K562 (cell line): Measurements from ENCODE around the gene YLPM1. TPM values are rescaled to one million over a fixed set of nuclear protein-coding genes. Genes with fewer than 3 reads are reported as not detected.

Experiments
- ATAC-seq: fragments of 200-7000 bp; cut with Tn5 transposase; 3 replicates; pipeline ENCODE4 v1.9.1; 2020; ENCODE audit warnings: moderate library complexity
- BruUV-seq: library from RNA; stranded (reverse); fragments of 400-500 nt; replicated peaks from 2 replicates; lab custom pipeline; 2021; lab: Mats Ljungman, UMichigan
- CTCF ChIA-PET: fragments of 300-600 bp; formaldehyde crosslinking; extraction: SDS; loops from one replicate; lab custom pipeline; 2021; ENCODE audit warnings: low intra/inter-chr PET ratio; lab: Yijun Ruan, JAX
- POLR2A ChIA-PET: fragments of 300-600, 350-650 bp; sonication (Branson Sonifier 250); formaldehyde crosslinking; extraction: SDS; loops from one replicate; lab custom pipeline; 2021; ENCODE audit warnings: antibody characterized with exemption, inconsistent platforms; lab: Yijun Ruan, JAX
- DNase-seq, 4 experiments: peaks; one replicate each; pipeline versions ENCODE4 v3.0.0 to v3.0.0-alpha.2; 2011 to 2018; ENCODE audit warnings: low spot score in 3 of 4, mixed read lengths in 3 of 4; ENCODE audit errors: extremely low read depth in 1 of 4
- FAIRE-seq: peaks from 2 replicates; lab custom pipeline; 2011; peaks lifted over from hg19 to GRCh38; lab: Jason Lieb, UNC
- H2AFZ ChIP-seq: 2 replicates; pipeline ENCODE4 v1.6.0; 2011; ENCODE audit warnings: low read depth, low read length, control low read depth, inconsistent platforms
- H3K27ac ChIP-seq: fragments of 200-600 bp; 3 replicates; pipeline ENCODE4 v1.8.0; 2011; ENCODE audit warnings: low read depth, mild to moderate bottlenecking, control low read depth, inconsistent platforms, low read length, moderate library complexity, mixed read lengths; ENCODE audit errors: extremely low read depth
- H3K27me3 ChIP-seq, 2 experiments: fragments of 300-600 bp in 1 of 2; 2 replicates in 1 of 2; 3 replicates in 1 of 2; pipeline versions ENCODE4 v1.6.0 to v1.8.0; 2011; ENCODE audit warnings: inconsistent platforms in 2 of 2, low read length in 2 of 2, mild to moderate bottlenecking in 1 of 2, mixed read lengths in 1 of 2, moderate library complexity in 1 of 2; ENCODE audit not compliant: control insufficient read depth in 2 of 2, insufficient read depth in 2 of 2
- H3K36me3 ChIP-seq: fragments of 300-600 bp; 3 replicates; pipeline ENCODE4 v1.8.0; 2011; ENCODE audit warnings: mild to moderate bottlenecking, low read length, inconsistent platforms; ENCODE audit not compliant: control insufficient read depth, insufficient read depth
- H3K4me1 ChIP-seq, 2 experiments: fragments of 200-600 bp in 1 of 2; replicated peaks in 1 of 2; 2 replicates in 1 of 2; 3 replicates in 1 of 2; pipeline versions ENCODE4 v1.5.1 to v1.8.0; 2011; ENCODE audit warnings: inconsistent platforms in 2 of 2, low read length in 2 of 2, mild to moderate bottlenecking in 1 of 2, mixed read lengths in 1 of 2, moderate library complexity in 1 of 2; ENCODE audit not compliant: control insufficient read depth in 2 of 2, insufficient read depth in 2 of 2
- H3K4me2 ChIP-seq: 2 replicates; pipeline ENCODE4 v1.6.1; 2011; ENCODE audit warnings: low read length, control low read depth, inconsistent platforms, mixed read lengths; ENCODE audit not compliant: insufficient read depth
- H3K4me3 ChIP-seq: fragments of 200-600 bp; sonication (generic), shearing (Covaris generic); 2 replicates; pipeline ENCODE4 v1.5.1; 2016; ENCODE audit warnings: control low read depth, inconsistent platforms
- H3K79me2 ChIP-seq: fragments of 200-600 bp; 3 replicates; pipeline ENCODE4 v1.8.0; 2011; ENCODE audit warnings: low read length, inconsistent platforms; ENCODE audit not compliant: control insufficient read depth, insufficient read depth
- H3K9ac ChIP-seq, 2 experiments: 2 replicates each; pipeline versions ENCODE4 v1.6.0 to v1.6.1; 2011; ENCODE audit warnings: low read depth in 2 of 2, low read length in 2 of 2, control low read depth in 1 of 2, inconsistent platforms in 1 of 2, mild to moderate bottlenecking in 1 of 2, mixed read lengths in 1 of 2; ENCODE audit not compliant: insufficient read depth in 1 of 2
- H3K9me1 ChIP-seq: one replicate; pipeline ENCODE4 v1.6.0; 2011; ENCODE audit warnings: inconsistent platforms, mild to moderate bottlenecking, low read length, moderate library complexity; ENCODE audit not compliant: control insufficient read depth, insufficient read depth
- H3K9me3 ChIP-seq: replicated peaks from 2 replicates; pipeline ENCODE4 v1.5.1; 2011; ENCODE audit warnings: low read depth, low read length, inconsistent platforms; ENCODE audit not compliant: control insufficient read depth, insufficient read depth
- H4K20me1 ChIP-seq: replicated peaks from 2 replicates; pipeline ENCODE4 v1.6.1; 2011; ENCODE audit warnings: low read length, inconsistent platforms, mixed read lengths; ENCODE audit not compliant: control insufficient read depth, insufficient read depth
- CCNT2 ChIP-seq: IDR thresholded peaks from 2 replicates; pipeline ENCODE4 v1.6.1; 2011; ENCODE audit warnings: borderline replicate concordance, low read depth, mild to moderate bottlenecking, moderate library complexity, mixed read lengths, low read length; ENCODE audit not compliant: insufficient read length; ENCODE audit errors: extremely low read depth
- CEBPG ChIP-seq, 3 experiments: fragments of 200-800 bp in 1 of 3; sonication (Bioruptor generic) in 1 of 3; sonication (generic) in 1 of 3; formaldehyde crosslinking in 1 of 3; IDR thresholded peaks in 2 of 3; conservative IDR thresholded peaks in 1 of 3; 2 replicates each; pipeline versions ENCODE4 v1.6.1 to v1.8.0; 2016 to 2022; ENCODE audit warnings: missing compliant biosample characterization in 2 of 3, missing genetic modification characterization in 2 of 3, mild to moderate bottlenecking in 1 of 3, missing genetic modification reagents in 1 of 3
- CREB3 ChIP-seq: fragments of 450-650 bp; conservative IDR thresholded peaks from 2 replicates; pipeline ENCODE4 v1.6.1; 2016; ENCODE audit warnings: missing genetic modification characterization, low read depth, mild to moderate bottlenecking, missing compliant biosample characterization, moderate library complexity
- JUND ChIP-seq, 2 experiments: IDR thresholded peaks; 2 replicates in 1 of 2; 3 replicates in 1 of 2; pipeline ENCODE4 v1.6.1; 2011; ENCODE audit warnings: borderline replicate concordance in 2 of 2, low read depth in 2 of 2, low read length in 2 of 2, improper control_type of control experiment in 1 of 2, missing biosample characterization in 1 of 2, missing genetic modification characterization in 1 of 2, missing genetic modification reagents in 1 of 2
- MAZ ChIP-seq, 2 experiments: fragments of 450-650 bp in 1 of 2; sonication (generic) in 1 of 2; formaldehyde crosslinking; IDR thresholded peaks in 1 of 2; conservative IDR thresholded peaks in 1 of 2; 2 replicates each; pipeline versions ENCODE4 v1.4.0 to v1.5.0; 2020; ENCODE audit warnings: mild to moderate bottlenecking in 1 of 2, missing genetic modification reagents in 1 of 2
- RCOR1 ChIP-seq, 2 experiments: IDR thresholded peaks; 2 replicates each; pipeline ENCODE4 v1.6.1; 2012; ENCODE audit warnings: low read depth in 2 of 2, low read length in 2 of 2, borderline replicate concordance in 1 of 2, improper control_type of control experiment in 1 of 2
- SMC3 ChIP-seq: conservative IDR thresholded peaks from 2 replicates; pipeline ENCODE4 v1.6.1; 2011; ENCODE audit warnings: low read depth, low read length, improper control_type of control experiment; ENCODE audit not compliant: insufficient read depth
- ZBTB7A ChIP-seq: IDR thresholded peaks from 2 replicates; pipeline ENCODE4 v1.6.1; 2011; ENCODE audit warnings: low read depth, mild to moderate bottlenecking, low read length, moderate library complexity, borderline replicate concordance; ENCODE audit not compliant: control insufficient read depth
- ZNF561 ChIP-seq: fragments of 450-650 bp; formaldehyde crosslinking; conservative IDR thresholded peaks from 2 replicates; pipeline ENCODE4 v1.4.0; 2020; ENCODE audit warnings: mild to moderate bottlenecking, moderate library complexity
- ZNF655 ChIP-seq: fragments of 250-450 bp; sonication (Bioruptor Pico); IDR thresholded peaks from 2 replicates; pipeline ENCODE4 v1.5.0; 2021
- WGBS: fragments of 100-300 bp; shearing (Covaris generic); methylation state at CpG from one replicate; pipeline ENCODE4 v1.1.6; 2016; ENCODE audit warnings: low coverage, mixed read lengths; ENCODE audit not compliant: insufficient coverage; ENCODE audit errors: missing lambda C conversion rate; 5-methylcytosine and 5-hydroxymethylcytosine counted together
- in situ Hi-C: fragments of 300-500 bp; cut with MboI; formaldehyde crosslinking; loops from 4 replicates; pipeline ENCODE4 v1.15.0; 2018; ENCODE audit warnings: inconsistent platforms, mixed read lengths
- intact Hi-C: fragments of 100-400 bp; cut with micrococcal nuclease; formaldehyde crosslinking; loops from 2 replicates; pipeline ENCODE4 v1.14.2; 2022
- polyA plus RNA-seq, 8 experiments: library from polyadenylated mRNA; depleted of rRNA in 4 of 8; stranded (reverse) in 5 of 8; unstranded in 3 of 8; fragments of >200 nt; fragmentation: Nextera tagmentation in 2 of 8; fragmentation: Illumina TruSeq in 1 of 8; extraction: Ambion mirVana in 2 of 8; extraction: Trizol in 1 of 8; gene quantifications; 2 replicates each; pipeline versions ENCODE4 v1.2.1 to v1.2.3, GENCODE V29; 2011 to 2014; ENCODE audit warnings: inconsistent platforms in 1 of 8, missing spikeins in 1 of 8
- total RNA-seq, 7 experiments: library from RNA; depleted of rRNA in 6 of 7; stranded (reverse); fragments of >200 nt in 6 of 7; fragmentation: Illumina TruSeq in 2 of 7; extraction: Trizol in 2 of 7; gene quantifications; 2 replicates each; pipeline versions ENCODE4 v1.2.1 to v1.2.3, GENCODE V29; 2011 to 2021; ENCODE audit warnings: low replicate concordance in 1 of 7
- TF ChIP-seq, protein P1 (sequence below): IDR thresholded peaks from 3 replicates; pipeline ENCODE4 v1.6.1; 2011; ENCODE audit warnings: borderline replicate concordance, mild to moderate bottlenecking; ENCODE audit not compliant: insufficient read length, insufficient read depth

YLPM1 gene
- total and polyA plus RNA-seq, 9 of the 15 experiments (the other 6 are each of a cell fraction or from before 2014, with no cell fraction given): 7.2 to 32.7 (median 14.6) TPM

GRCh38 chr14:74860899-74861733 is 98.0 kb downstream of the YLPM1 start:
- FAIRE-seq (peak; percentile 93), DNase-seq (peak; percentile 71 to 85 (median 76)), ATAC-seq (peak; percentile 95)
- Histone ChIP-seq H3K36me3 (no peaks in the 10 kb centered on the region), H4K20me1 (no peaks in the 10 kb centered on the region; the same call in 1 of the 2 replicates), H3K9me3 (no peaks in the 10 kb centered on the region), H3K79me2 (no peaks in the 10 kb centered on the region), H3K4me1 (no peaks in the 10 kb centered on the region; a peak in 1 of 5 replicates), H3K9me1 (no peaks in the 10 kb centered on the region), H3K27ac (no peak overlapping the region), H3K9ac (no peak overlapping the region), H3K4me2 (no peak overlapping the region), H2AFZ (no peak overlapping the region), H3K4me3 (no peak overlapping the region), H3K27me3 (no peaks in the 10 kb centered on the region)
- BruUV-seq: no TSS peak
- 21% methylated on average over 6 of the region's 7 CpGs for WGBS
- ChIA-PET POLR2A (interaction anchor here (0.5 to 1.5 kb wide), 10 partner anchors 12 to 776 kb away, joined by 3 to 6 read pairs (median 3); no protein-coding TSS in a partner anchor), CTCF (interaction anchor here (1.9 to 2.1 kb wide), 2 partner anchors 44 to 227 kb away, joined by 19 to 23 read pairs; no protein-coding TSS in a partner anchor)
- intact Hi-C loops: loop anchor here (1.0 to 5.0 kb wide), 3 partner anchors 44 to 436 kb away; no protein-coding TSS in a partner anchor
- in situ Hi-C loops: loop anchor here (5.0 to 10.0 kb wide), 2 partner anchors 41 to 444 kb away; no protein-coding TSS in a partner anchor
- TF ChIP-seq, protein P1, sequence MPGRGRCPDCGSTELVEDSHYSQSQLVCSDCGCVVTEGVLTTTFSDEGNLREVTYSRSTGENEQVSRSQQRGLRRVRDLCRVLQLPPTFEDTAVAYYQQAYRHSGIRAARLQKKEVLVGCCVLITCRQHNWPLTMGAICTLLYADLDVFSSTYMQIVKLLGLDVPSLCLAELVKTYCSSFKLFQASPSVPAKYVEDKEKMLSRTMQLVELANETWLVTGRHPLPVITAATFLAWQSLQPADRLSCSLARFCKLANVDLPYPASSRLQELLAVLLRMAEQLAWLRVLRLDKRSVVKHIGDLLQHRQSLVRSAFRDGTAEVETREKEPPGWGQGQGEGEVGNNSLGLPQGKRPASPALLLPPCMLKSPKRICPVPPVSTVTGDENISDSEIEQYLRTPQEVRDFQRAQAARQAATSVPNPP: no peak
- TF ChIP-seq SMC3 (peak; percentile 59), CEBPG (CRISPR knock-in tag; IDR thresholded peaks at IDR 0.05) (peak; percentile 61), CEBPG (tag; conservative IDR thresholded peaks at IDR 0.05 in 1 of 2, IDR thresholded peaks at IDR 0.05 in 1 of 2) (peak; percentile 52 to 70), CCNT2 (no peak), RCOR1 (IDR thresholded peaks at IDR 0.05; ENCODE audit: borderline replicate concordance in 1 of 2, low read depth in 2 of 2, low read length in 2 of 2) (peak in 1 of 2 experiments; percentile 33; a peak in 1 of 4 replicates), ZNF561 (no peak), MAZ (CRISPR knock-in tag; conservative IDR thresholded peaks at IDR 0.05 in 1 of 2, IDR thresholded peaks at IDR 0.05 in 1 of 2) (no peak), ZBTB7A (no peak), CREB3 (tag) (no peak), JUND (IDR thresholded peaks at IDR 0.05; ENCODE audit: borderline replicate concordance, low read depth, low read length) (0 out of 2 replicates have a peak, but pooled peaks have one; percentile 18), JUND (tag; IDR thresholded peaks at IDR 0.05; ENCODE audit: borderline replicate concordance, low read depth, low read length) (no peak), ZNF655 (CRISPR knock-in tag) (no peak)
